ENCODE measurements around the gene SIGLEC10.

SIGLEC10 gene

GRCh38 chr19:51394050-51394836 is 23.2 kb downstream of the SIGLEC10 start:
- peak; percentile 86 for DNase-seq (ENCODE audit: low read depth)

- DNase-seq (ENCODE audit: low read depth), result no peak
Observed at GRCh38 chr19:51392701-51393100, 24.7 kb downstream of the SIGLEC10 start.

GRCh38 chr19:51391073-51391611 is 26.3 kb downstream of the SIGLEC10 start:
- no peak for DNase-seq (ENCODE audit: low read depth)

GRCh38 chr19:51389143-51389542 is 28.3 kb downstream of the SIGLEC10 start:
- no peak for DNase-seq (ENCODE audit: low read depth)

GRCh38 chr19:51387924-51388389 is 29.5 kb downstream of the SIGLEC10 start, which contains the start of gene LIM2:
Gene LIM2, minus strand, starts transcription at chr19:51387974. Its CDS starts 531 bp downstream, at chr19:51387443.
- no peak for DNase-seq (ENCODE audit: low read depth)

- DNase-seq (ENCODE audit: low read depth), result no peak
Observed at GRCh38 chr19:51386882-51387520, 30.4 kb downstream of the SIGLEC10 start.

- no peak for DNase-seq (ENCODE audit: low read depth)
Observed at GRCh38 chr19:51382004-51382403, 35.4 kb downstream of the SIGLEC10 start.

GRCh38 chr19:51380379-51380778 is 37.1 kb downstream of the SIGLEC10 start:
- no peak for DNase-seq (ENCODE audit: low read depth)

- DNase-seq (ENCODE audit: low read depth), result no peak
Observed at GRCh38 chr19:51377422-51377821, 40.0 kb downstream of the SIGLEC10 start.

- no peak for DNase-seq (ENCODE audit: low read depth)
Observed at GRCh38 chr19:51375504-51376221, 41.8 kb downstream of the SIGLEC10 start.

GRCh38 chr19:51372649-51373504 is 44.6 kb downstream of the SIGLEC10 start, which contains the start of gene NKG7:
Gene NKG7, minus strand, starts transcription at chr19:51372654. Its CDS starts 119 bp downstream, at chr19:51372535.
- peak; percentile 84 for DNase-seq (ENCODE audit: low read depth)

- DNase-seq (ENCODE audit: low read depth), result no peak
Observed at GRCh38 chr19:51372021-51372648, 45.3 kb downstream of the SIGLEC10 start.

GRCh38 chr19:51371186-51371690 is 46.2 kb downstream of the SIGLEC10 start:
- no peak for DNase-seq (ENCODE audit: low read depth)

- DNase-seq (ENCODE audit: low read depth), result no peak
Observed at GRCh38 chr19:51370230-51370629, 47.2 kb downstream of the SIGLEC10 start.

GRCh38 chr19:51368366-51369282 is 48.8 kb downstream of the SIGLEC10 start, which contains the start of gene CLDND2:
Gene CLDND2, minus strand, starts transcription at chr19:51369003. Its CDS starts 426 bp downstream, at chr19:51368577.
- DNase-seq (ENCODE audit: low read depth), result peak; percentile 44

GRCh38 chr19:51367565-51368365 is 49.7 kb downstream of the SIGLEC10 start:
- peak; percentile 98 for DNase-seq (ENCODE audit: low read depth)

- no peak for DNase-seq (ENCODE audit: low read depth)
Observed at GRCh38 chr19:51367255-51367564, 50.2 kb downstream of the SIGLEC10 start.

- DNase-seq (ENCODE audit: low read depth), result peak; percentile 90
Observed at GRCh38 chr19:51366389-51367254, 50.8 kb downstream of the SIGLEC10 start.

All from stimulated activated CD8-positive, alpha-beta memory T cell treated with anti-CD3 and anti-CD28 coated beads, Interleukin-4, amount 100 ng/mL, for 24 hours (primary cell).